Panc1 (cell line): Measurements from ENCODE around the gene ADPRH.

ENCODE experiments used
- POLR2AphosphoS5 ChIP-seq: IDR thresholded peaks from 2 replicates; pipeline ENCODE4 v1.6.1; 2012; ENCODE audit warnings: mild to moderate bottlenecking, low read depth, low read length, moderate library complexity
- TCF7L2 ChIP-seq: IDR thresholded peaks from 2 replicates; pipeline ENCODE4 v1.6.1; 2011; ENCODE audit warnings: mild to moderate bottlenecking, low read depth, low read length, inconsistent platforms
- TF ChIP-seq, protein P1 (sequence below): fragments of 450-650 bp; IDR thresholded peaks from 2 replicates; pipeline ENCODE4 v1.5.1; 2017; ENCODE audit warnings: mild to moderate bottlenecking
- TF ChIP-seq, protein P2 (sequence below), 2 experiments: IDR thresholded peaks; 2 replicates each; pipeline ENCODE4 v1.6.1; 2011 to 2012; ENCODE audit warnings: low read depth in 2 of 2, control low read depth in 1 of 2, low read length in 1 of 2, mild to moderate bottlenecking in 1 of 2, moderate library complexity in 1 of 2; ENCODE audit not compliant: insufficient read depth in 1 of 2

- TF ChIP-seq, protein P1, sequence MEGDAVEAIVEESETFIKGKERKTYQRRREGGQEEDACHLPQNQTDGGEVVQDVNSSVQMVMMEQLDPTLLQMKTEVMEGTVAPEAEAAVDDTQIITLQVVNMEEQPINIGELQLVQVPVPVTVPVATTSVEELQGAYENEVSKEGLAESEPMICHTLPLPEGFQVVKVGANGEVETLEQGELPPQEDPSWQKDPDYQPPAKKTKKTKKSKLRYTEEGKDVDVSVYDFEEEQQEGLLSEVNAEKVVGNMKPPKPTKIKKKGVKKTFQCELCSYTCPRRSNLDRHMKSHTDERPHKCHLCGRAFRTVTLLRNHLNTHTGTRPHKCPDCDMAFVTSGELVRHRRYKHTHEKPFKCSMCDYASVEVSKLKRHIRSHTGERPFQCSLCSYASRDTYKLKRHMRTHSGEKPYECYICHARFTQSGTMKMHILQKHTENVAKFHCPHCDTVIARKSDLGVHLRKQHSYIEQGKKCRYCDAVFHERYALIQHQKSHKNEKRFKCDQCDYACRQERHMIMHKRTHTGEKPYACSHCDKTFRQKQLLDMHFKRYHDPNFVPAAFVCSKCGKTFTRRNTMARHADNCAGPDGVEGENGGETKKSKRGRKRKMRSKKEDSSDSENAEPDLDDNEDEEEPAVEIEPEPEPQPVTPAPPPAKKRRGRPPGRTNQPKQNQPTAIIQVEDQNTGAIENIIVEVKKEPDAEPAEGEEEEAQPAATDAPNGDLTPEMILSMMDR, result no peak
- TF ChIP-seq, protein P2, sequence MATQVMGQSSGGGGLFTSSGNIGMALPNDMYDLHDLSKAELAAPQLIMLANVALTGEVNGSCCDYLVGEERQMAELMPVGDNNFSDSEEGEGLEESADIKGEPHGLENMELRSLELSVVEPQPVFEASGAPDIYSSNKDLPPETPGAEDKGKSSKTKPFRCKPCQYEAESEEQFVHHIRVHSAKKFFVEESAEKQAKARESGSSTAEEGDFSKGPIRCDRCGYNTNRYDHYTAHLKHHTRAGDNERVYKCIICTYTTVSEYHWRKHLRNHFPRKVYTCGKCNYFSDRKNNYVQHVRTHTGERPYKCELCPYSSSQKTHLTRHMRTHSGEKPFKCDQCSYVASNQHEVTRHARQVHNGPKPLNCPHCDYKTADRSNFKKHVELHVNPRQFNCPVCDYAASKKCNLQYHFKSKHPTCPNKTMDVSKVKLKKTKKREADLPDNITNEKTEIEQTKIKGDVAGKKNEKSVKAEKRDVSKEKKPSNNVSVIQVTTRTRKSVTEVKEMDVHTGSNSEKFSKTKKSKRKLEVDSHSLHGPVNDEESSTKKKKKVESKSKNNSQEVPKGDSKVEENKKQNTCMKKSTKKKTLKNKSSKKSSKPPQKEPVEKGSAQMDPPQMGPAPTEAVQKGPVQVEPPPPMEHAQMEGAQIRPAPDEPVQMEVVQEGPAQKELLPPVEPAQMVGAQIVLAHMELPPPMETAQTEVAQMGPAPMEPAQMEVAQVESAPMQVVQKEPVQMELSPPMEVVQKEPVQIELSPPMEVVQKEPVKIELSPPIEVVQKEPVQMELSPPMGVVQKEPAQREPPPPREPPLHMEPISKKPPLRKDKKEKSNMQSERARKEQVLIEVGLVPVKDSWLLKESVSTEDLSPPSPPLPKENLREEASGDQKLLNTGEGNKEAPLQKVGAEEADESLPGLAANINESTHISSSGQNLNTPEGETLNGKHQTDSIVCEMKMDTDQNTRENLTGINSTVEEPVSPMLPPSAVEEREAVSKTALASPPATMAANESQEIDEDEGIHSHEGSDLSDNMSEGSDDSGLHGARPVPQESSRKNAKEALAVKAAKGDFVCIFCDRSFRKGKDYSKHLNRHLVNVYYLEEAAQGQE (IDR thresholded peaks at IDR 0.05; ENCODE audit: insufficient read depth in 1 of 2, low read depth in 2 of 2, low read length in 1 of 2), result no peak
- TF ChIP-seq POLR2AphosphoS5 (no peak), TCF7L2 (no peak)
Measured at GRCh38 chr3:119613201-119613600, 33.9 kb downstream of the ADPRH start.
